ENCODE measurements around the gene ZBTB44. TPM values are rescaled to one million over a fixed set of nuclear protein-coding genes. Genes with fewer than 3 reads are reported as not detected.

Gene ZBTB44
- total and polyA plus RNA-seq, 2 experiments from 2014 or later: 7.1 to 36.1 TPM

DNA sequence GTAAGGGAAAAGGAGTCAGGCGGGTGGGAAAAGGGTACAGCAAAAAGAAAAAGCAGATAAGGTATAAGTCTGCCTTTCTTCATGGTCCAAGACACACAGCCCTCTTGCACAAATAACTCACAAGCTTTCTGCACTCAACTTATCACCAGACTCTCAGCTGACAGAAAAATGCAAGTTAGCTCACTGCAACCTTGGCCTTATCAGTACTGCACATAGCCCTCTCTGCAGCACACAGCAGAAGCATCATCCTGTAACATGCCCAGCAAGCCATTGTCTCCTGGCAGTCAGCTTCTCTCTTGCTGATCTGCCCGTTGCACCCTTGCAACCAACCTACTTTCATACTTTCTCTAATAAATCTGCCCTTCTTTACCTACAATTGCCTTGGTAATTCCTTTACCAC lies 5.8 kb downstream of the ZBTB44 start:
- no peak overlapping the region for H3K4me3 ChIP-seq
- H3K4me1 ChIP-seq (ENCODE audit: low read depth): peaks cover 19% of the 10 kb centered on the region
- peak overlapping the region; percentile 25 for H3K27ac ChIP-seq
- TF ChIP-seq, protein P1, sequence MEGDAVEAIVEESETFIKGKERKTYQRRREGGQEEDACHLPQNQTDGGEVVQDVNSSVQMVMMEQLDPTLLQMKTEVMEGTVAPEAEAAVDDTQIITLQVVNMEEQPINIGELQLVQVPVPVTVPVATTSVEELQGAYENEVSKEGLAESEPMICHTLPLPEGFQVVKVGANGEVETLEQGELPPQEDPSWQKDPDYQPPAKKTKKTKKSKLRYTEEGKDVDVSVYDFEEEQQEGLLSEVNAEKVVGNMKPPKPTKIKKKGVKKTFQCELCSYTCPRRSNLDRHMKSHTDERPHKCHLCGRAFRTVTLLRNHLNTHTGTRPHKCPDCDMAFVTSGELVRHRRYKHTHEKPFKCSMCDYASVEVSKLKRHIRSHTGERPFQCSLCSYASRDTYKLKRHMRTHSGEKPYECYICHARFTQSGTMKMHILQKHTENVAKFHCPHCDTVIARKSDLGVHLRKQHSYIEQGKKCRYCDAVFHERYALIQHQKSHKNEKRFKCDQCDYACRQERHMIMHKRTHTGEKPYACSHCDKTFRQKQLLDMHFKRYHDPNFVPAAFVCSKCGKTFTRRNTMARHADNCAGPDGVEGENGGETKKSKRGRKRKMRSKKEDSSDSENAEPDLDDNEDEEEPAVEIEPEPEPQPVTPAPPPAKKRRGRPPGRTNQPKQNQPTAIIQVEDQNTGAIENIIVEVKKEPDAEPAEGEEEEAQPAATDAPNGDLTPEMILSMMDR (IDR thresholded peaks at IDR 0.05; ENCODE audit: low read depth, low read length): no peak
- peak in 1 of 2 donors; percentile 44 for DNase-seq (ENCODE audit: low read depth in 1 of 2, low spot score in 1 of 2)
- no peaks in the 10 kb centered on the region for H3K36me3 ChIP-seq
- no peaks in the 10 kb centered on the region for H3K9me3 ChIP-seq (ENCODE audit: low read depth)
- no peaks in the 10 kb centered on the region for H3K27me3 ChIP-seq

DNA sequence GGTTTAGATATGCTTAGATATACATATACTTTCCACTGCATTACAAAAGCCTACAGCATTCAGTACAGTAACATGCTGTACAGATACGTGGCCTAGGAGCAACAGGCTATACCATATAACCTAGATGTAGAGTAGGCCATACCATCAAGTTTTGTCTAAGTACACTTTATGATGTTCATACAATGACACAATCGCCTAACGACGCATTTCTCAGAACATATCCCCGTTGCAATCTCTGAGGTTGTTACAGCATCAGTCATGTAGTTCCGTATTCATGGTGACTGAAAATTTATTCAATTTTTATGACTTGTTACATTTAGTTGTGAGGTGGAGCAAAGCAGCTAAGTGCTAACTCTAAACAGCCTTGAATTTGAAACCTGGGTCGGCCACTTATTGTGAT lies 6.7 kb downstream of the ZBTB44 start:
- TF ChIP-seq, protein P1 (IDR thresholded peaks at IDR 0.05; ENCODE audit: low read depth, low read length): no peak
- no peak for DNase-seq (ENCODE audit: low read depth in 1 of 2, low spot score in 1 of 2)
- Histone ChIP-seq H3K36me3 (no peaks in the 10 kb centered on the region), H3K4me3 (no peak overlapping the region), H3K9me3 (ENCODE audit: low read depth) (no peaks in the 10 kb centered on the region), H3K4me1 (ENCODE audit: low read depth) (peaks cover 19% of the 10 kb centered on the region), H3K27me3 (no peaks in the 10 kb centered on the region), H3K27ac (no peak overlapping the region)

DNA sequence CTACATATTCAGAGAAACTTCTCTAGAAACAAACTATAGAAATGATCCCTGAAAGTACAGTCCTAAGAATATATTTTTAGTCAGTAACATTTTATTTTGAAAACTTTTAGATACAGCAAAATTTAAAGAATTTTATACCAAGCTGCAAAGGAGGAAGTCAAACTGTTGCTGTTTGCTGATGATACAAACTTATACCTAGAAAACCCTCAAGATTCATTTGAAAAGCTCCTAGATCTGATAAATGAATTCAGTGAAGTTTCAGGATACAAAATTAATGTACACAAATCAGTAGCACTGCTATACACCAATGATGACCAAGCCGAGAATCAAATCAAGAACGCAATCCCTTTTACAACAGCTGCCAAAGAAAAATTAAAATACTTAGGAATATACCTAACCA lies 10.1 kb downstream of the ZBTB44 start:
- no peaks in the 10 kb centered on the region for H3K27me3 ChIP-seq
- no peak overlapping the region for H3K27ac ChIP-seq
- H3K36me3 ChIP-seq: no peaks in the 10 kb centered on the region
- H3K9me3 ChIP-seq (ENCODE audit: low read depth): no peaks in the 10 kb centered on the region
- TF ChIP-seq, protein P1 (IDR thresholded peaks at IDR 0.05; ENCODE audit: low read depth, low read length): no peak
- H3K4me3 ChIP-seq: no peak overlapping the region
- peaks cover 10% of the 10 kb centered on the region for H3K4me1 ChIP-seq (ENCODE audit: low read depth)
- DNase-seq (ENCODE audit: low read depth in 1 of 2, low spot score in 1 of 2): no peak

DNA sequence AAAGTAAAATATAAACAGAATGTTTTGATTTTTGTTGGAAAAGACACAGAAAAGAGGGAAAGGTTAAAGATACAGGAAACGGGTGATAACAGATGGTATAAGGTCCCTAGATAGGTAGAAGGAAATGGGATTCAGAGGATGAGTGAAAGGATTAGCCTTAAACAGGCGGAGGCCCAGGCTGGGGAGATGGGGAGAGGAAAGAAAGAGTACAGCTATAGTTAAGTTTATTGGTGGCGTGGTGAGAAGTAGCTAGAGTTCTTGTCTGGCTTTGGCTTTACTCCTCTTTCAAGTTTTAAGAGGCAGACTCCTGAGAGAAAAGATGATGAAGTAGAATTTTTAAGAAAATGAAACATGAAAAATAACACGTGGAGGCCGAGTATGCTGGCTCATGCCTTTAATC lies 13.7 kb downstream of the ZBTB44 start:
- Histone ChIP-seq H3K27ac (peak overlapping the region; percentile 39), H3K4me3 (no peak overlapping the region), H3K9me3 (ENCODE audit: low read depth) (no peaks in the 10 kb centered on the region), H3K4me1 (ENCODE audit: low read depth) (peaks cover 10% of the 10 kb centered on the region), H3K27me3 (no peaks in the 10 kb centered on the region), H3K36me3 (no peaks in the 10 kb centered on the region)
- no peak for DNase-seq (ENCODE audit: low read depth in 1 of 2, low spot score in 1 of 2)
- TF ChIP-seq, protein P1 (IDR thresholded peaks at IDR 0.05; ENCODE audit: low read depth, low read length): no peak

DNA sequence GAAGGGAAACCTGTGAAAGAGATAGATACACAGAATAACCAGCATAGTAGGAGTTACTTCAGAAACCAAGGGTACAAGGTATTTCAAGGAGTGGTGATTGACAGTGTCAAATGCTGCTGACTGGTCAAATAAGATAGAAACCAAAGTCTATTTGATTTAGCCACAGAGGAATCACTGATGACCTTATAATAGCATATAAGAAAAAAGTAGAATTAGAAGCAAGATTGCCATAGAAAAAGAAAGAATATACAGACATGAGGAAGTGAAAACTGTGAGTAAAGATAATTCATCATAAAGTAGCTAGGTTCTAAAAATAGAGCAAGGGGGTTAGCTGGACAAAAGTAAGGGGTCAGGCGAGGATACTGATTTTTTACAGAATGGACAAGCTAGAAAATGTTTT lies 14.2 kb downstream of the ZBTB44 start:
- no peak for DNase-seq (ENCODE audit: low read depth in 1 of 2, low spot score in 1 of 2)

More for the DNA sequence above, 14.2 kb downstream of the ZBTB44 start:
- no peaks in the 10 kb centered on the region for H3K27me3 ChIP-seq
- TF ChIP-seq, protein P1 (IDR thresholded peaks at IDR 0.05; ENCODE audit: low read depth, low read length): no peak
- H3K36me3 ChIP-seq: no peaks in the 10 kb centered on the region
- no peak overlapping the region for H3K4me3 ChIP-seq
- peaks cover 11% of the 10 kb centered on the region for H3K4me1 ChIP-seq (ENCODE audit: low read depth)
- no peak overlapping the region for H3K27ac ChIP-seq
- H3K9me3 ChIP-seq (ENCODE audit: low read depth): no peaks in the 10 kb centered on the region

Data from cardiac muscle cell (in vitro differentiated cells and primary cell).